Activated CD4-positive, CD25-positive, alpha-beta regulatory T cell treated with anti-CD3 and anti-CD28 coated beads, Interleukin-2, amount 50 U/mL, for 24 hours (primary cell): ENCODE results near the gene PLPP3.
"Not testable (repeated sequence)": the region's sequence is repeated elsewhere in the genome, so short reads cannot be mapped to it uniquely, and the experiment has no call there.

ENCODE experiments used
- ATAC-seq, 2 donors: fragments of 150-1000 bp; cut with Tn5 transposase; one replicate each; pipeline ENCODE4 v1.10.0; 2021; ENCODE audit warnings: mild to moderate bottlenecking in 1 of 2, moderate library complexity in 1 of 2

Gene PLPP3

DNA sequence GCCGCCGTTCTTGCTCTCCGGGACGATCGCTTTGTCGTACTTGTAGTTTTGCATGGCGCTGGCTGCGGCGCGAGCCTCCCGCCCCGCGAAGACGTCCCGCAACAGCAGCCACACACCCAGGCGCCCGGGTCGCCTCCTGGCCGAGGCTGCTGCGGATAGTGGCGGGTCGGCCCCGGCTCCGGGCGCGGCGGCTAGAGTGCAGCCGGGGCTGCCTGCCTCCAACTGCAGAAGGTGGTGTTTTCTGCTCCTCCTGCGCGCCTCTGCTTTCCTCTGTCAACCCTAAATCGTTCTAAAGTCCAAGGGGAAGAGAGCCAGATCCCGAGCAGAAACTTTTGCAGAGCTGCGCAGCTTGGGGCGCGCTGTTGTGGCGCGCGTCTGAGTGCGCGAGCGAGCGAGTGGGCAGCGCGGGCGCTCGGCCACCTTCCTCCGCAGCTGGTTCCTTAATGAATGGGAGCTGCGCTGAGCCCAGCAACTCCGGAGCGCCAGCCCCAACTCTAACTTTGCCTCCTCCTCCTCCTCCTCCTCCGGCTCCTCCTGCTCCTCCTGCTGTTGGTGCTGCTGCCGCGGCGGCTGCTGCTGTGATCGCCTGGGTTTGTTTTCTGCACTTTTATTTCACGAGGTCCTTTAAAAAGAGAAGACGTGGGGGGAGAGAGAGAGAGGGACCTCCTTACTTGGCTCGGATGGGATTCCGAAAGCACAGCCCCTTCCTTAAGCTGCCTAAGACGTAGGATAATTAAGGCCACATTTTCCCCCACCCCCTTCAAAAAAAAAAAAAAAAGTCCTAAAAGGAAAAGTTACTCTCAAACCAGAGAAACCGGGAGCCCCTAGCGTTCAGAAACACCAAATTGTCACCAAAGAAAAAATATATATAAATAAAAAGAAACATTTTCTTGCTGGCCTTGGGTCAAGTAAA, at the start of gene PLPP3:
Gene PLPP3, minus strand, starts transcription at position 601 of the 913 bp plus-strand sequence. Its CDS starts 547 bp downstream, at position 54.
- ATAC-seq: no peak

DNA sequence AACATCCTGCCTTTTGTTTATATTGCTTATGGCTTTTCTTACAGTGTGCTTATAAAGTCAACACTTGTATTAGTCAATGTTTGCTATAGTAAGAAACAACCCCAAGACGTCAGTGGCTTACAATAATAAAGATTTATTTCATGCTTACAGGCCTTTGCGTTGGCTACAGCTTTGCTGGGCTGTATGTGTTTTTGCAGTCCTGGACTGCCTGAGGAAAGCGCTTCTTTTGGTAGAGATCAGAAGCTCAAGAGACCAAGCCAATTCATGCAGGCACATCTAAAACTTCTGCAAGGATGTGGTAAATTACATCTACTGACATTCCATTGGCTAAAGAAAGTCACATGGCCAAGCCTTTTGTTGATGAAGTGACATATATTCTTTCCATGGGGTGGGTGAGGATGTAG, 48.3 kb upstream of the PLPP3 start:
- no peak for ATAC-seq

DNA sequence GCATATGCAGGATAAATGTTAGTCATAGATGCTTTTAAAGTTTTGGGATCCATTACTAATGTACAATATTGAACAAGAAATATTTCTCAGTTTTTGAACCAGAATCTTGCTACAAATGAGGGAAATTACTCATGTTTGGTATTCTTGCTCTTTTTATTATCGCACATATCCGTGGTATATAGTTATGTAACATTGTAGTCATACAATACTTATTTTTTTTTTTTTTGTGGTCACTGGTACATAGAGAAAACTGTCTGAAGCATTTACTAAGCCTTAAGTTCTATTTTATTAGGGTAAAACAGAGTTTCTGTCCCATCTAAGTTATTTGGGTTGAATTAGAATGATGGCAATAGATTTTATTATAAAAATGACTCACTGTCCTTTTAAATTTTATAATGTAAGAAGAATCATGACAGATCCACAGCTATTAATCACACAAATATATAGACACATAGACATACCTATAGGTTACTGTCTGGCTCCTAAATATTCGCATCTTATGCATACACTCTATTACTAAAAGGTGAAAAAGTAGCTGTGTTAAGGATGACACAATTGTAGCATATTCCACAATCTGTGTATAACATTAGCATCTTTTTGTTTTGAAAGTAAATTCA, 47.8 kb upstream of the PLPP3 start:
- no peak for ATAC-seq

DNA sequence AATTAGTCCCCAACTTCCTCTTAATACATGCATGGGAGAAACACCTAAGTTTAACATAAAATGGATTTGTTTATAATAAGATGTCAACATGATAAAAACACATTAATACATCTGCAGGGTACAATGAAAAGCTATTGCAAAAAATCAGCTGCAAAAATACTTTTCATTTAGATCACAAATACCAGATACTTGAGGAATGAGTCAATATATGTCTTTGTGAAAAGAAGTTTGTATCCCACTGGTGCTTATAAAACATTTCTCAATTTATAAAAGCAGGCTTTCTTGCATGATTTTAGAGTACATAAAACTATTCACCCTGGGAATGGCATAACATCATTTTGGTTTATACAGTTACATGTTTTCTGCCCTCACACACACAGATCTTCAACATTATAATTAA, 47.2 kb upstream of the PLPP3 start:
- ATAC-seq: no peak

DNA sequence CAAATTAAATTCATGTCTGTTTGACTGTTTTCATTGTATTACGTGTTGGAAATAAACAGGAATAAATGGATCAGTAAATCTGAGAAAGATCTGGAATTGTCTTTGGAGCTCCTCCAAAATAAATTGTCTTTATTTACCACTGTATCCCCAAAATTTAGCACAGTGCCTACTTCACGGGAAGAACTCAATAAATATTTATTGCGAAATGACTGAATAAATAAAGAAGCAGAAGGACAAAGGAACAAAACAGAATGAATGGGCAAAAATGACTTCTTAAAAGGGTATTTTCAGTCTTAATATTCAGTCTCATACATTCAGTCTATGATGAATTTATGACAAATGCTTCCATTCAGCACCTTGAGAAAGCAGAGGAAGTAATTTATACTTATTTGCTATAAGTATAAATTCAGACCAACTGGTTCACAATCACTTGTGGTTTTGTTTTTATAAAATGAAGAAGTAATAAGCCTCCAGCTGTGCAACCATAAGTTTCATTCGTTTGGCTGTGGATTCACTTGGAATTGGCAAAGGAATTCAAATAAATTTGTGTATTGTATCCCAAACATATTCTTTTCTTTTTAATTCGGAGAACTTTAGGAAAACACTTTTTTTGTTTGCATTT, 46.6 kb upstream of the PLPP3 start:
- ATAC-seq: no peak

DNA sequence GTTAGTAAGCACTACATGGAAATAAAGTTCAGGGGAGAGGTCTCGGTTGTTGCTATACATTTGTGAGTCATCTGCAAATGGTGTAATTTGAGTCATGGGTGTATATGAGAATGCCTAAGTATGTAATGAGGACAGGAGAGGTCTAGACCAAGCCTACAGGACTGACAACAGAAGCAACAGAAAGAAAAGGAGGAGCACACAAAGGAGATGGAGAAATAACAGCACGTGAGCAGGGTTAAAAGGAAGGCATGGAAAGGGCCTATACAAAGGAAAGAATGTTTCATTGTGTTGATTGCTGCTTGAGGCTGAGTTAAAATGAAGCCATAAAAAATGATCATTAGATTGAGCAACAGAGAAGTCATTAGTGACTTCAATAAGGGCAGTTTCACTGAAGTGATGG, 37.8 kb upstream of the PLPP3 start:
- no peak for ATAC-seq

DNA sequence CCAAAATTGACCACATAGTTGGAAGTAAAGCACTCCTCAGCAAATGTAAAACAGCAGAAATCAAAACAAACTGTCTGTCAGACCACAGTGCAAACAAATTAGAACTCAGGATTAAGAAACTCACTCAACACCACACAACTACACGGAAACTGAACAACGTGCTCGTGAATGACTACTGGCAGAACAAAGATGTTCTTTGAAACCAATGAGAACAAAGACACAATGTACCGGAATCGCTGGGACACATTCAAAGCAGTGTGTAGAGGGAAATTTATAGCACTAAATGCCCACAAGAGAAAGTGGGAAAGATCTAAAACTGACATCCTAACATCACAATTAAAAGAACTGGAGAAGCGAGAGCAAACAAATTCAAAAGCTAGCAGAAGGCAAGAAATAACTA, 31.4 kb upstream of the PLPP3 start:
- ATAC-seq: not testable (repeated sequence)

DNA sequence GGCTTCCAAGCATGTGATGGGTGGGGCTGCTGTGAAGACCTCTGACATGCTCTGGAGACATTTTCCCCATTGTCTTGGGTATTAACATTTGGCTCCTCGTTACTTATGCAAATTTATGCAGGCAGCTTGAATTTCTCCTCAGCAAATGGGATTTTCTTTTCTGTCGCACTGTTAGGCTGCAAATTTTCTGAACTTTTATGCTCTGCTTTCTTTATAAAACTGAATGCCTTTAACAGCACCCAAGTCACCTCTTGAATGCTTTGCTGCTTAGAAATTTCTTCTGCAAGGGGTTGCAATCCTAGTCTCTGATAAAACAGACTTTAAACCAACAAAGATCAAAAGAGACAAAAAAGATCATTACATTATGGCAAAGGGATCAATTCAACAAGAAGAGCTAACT, 30.7 kb upstream of the PLPP3 start:
- not testable (repeated sequence) for ATAC-seq

DNA sequence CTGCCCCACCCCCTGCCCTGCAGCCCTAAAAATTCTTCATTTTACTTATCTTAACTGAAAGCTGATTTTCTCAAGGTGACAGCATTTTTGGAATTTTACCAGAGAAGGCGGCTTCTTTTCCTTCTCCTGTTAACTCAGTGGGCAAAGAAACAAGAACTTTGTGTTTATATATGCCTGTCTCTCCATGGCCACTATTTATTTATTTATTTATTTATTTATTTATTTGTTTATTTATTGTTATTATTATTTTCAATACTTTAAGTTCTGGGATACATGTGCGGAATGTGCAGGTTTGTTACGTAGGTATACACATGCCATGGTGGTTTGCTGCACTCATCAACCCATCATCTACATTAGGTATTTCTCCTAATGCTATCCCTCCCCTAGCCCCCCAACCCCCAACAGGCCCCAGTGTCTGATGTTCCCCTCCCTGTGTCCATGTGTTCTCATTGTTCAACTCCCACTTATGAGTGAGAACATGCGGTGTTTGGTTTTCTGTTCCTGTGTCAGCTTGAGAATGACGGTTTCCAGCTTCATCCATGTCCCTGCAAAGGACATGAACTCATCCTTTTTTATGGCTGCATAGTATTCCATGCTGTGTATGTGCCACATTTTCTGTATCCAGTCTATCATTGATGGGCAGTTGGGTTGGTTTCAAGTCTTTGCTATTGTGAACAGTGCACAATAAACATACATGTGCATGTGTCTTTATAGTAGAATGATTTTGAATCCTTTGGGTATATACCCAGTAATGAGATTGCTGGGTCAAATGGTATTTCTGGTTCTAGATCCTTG, 16.2 kb upstream of the PLPP3 start:
- ATAC-seq: not testable (repeated sequence)

DNA sequence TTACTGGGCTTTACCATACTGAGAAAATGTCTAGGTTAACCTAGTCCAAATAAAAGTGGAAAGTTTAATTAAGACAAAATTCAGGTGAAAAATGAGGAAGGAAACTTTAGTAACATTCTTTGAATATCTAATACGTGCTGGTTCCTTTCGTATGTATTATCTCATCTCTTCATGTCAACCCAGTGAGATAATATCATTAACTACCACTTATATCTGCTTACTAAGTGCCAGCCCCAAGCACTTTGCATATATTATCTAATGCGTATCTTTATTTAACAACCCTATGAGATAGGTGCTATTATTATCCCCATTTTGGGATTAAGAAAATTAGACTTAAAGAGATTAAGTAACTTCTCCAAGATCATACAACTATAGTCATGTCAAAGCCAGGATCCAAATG, 12.5 kb upstream of the PLPP3 start:
- ATAC-seq: no peak

DNA sequence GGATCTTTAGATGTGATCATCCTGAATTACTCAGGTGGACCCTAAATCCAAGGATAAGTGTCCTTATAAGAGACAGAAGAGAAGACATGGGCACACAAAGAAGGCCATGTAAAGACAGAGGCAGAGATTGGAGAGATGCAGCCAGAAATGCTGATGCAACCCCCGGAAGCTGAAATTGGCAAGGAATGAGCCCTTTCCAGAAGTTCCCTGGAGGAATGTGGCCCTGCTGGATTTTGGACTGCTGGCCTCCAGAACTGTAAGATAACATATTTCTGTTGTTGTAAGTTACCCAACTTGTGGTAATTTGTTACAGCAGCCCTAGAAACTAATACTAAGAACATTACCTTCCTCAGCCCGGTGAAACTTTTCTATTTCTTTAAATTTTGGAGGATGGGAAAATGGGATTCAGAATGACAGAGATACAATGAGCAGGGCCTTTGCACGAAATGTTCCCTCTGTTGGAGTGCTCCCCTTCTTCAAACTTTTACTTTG, 11.2 kb upstream of the PLPP3 start:
- no peak for ATAC-seq

DNA sequence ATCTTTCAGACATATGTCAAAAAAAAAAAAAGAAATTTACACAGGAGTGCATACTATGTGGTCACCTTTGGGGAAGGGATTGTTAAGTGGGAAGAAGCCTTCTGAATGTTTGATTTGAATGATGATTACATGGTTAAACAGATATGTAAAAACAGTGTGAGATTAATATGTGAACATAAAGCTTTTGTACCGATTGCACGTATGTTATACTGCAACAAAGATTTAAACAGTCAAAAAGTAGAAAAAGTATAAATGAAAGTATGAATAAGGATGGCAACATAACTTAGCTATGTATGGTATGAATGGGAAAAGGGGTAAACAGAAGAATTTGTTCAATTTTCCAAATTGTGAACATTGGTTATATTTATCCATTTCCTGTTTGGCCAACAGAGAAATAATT, 10.0 kb upstream of the PLPP3 start:
- no peak for ATAC-seq

DNA sequence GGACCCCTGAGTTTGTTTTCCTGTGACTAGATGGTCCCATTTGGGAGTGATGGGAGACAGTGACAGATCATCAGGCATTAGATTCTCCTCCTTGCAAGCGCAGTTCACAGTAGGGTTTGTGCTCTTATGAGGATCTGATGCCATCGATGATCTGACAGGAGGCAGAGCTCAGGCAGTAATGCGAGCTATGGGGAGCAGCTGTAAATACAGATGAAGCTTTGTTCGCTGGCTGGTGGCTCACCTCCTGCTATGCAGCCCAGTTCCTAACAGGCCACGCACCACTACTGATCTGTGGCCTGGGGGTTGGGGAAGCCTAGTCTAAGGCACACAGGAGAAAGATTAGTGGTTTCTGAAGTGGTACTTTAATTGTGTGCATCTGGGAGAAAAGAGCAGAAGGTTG, 7.1 kb upstream of the PLPP3 start:
- ATAC-seq: no peak

DNA sequence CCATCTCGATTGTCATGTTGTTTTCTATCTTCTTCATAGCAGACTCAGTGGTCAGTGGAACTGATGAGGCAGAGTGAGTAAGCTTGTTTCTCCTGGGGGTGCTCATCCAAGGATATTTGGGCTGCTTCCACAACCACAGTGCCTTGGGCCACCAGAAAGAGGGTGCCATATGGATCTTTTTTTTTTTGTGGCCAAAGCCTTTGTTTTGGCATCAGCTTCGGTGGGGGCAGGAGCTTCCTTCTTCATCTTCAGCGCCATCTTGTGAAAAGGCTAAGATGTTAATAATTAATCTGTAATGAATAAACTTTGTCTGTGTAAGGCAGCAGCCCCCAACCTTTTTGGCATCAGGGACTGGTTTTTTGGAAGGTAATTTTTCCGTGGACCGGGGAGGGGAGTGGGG, 6.6 kb upstream of the PLPP3 start:
- ATAC-seq: no peak

DNA sequence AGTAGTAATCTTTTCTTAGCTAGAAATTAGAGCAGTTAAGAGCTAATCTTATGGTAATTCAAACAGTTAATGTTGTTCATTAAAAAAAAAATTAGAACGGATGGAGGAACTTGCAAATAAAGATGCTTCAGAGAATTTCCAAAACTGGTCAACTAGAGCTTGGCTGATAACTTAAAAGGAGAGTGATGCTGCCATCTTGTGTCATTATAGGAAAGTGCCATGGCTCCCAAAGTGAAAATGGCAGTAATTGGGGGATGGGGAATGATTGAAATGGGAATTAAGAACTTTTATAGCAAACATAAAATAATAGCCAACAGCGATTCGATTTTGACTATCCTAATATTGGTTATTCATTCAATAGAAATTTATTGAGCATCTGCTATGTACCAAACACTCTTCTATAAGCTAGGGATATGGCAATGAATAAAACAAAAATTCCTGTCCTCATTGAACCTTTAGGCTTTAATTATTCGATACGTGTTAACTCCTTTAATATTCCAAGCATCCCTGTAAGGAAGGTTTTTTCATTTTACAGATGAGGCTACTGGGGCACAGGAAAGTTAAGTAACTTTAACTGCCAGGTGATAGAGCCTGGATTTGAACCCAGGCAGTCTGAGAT, 5.7 kb upstream of the PLPP3 start:
- no peak for ATAC-seq

DNA sequence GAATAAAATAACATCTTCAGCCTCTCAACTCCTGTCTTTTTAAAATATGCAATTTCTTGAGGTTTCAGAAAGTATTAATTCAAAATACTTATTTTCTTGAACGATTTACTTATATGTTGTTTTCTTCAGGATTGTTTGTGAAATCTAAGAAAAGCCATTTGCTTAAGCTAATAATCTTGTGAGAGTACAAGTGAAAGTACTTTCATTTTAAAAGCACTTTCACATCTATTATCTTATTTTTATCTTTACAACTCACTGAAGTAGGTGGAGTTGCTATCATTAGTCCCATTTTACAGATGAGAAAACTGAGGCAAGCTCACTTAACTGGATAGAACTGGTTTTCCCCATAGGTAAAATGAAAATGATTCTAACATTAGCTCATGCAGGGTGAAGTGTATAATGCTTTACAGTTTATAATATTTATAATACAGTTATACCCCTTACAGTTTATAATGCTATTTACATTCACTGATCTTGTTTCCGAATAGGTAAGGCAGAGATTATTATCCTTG, 4.7 kb upstream of the PLPP3 start:
- no peak for ATAC-seq

DNA sequence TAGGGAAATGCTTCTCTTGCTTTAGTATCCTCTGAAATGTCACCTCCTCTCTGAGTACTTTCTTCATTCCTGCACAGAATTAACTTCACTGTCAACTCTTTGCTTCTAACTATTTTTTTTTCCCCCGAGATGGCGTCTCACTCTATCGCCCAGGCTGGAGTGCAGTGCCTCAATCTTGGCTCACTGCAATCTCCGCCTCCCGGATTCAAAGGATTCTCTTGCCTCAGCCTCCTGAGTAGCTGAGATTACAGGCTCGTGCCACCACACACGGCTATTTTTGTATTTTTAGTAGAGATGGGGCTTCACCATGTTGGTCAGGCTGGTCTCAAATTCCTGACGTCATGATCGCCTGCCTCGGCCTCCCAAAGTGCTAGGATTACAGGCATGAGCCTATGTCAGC, 1.4 kb upstream of the PLPP3 start:
- ATAC-seq: no peak

DNA sequence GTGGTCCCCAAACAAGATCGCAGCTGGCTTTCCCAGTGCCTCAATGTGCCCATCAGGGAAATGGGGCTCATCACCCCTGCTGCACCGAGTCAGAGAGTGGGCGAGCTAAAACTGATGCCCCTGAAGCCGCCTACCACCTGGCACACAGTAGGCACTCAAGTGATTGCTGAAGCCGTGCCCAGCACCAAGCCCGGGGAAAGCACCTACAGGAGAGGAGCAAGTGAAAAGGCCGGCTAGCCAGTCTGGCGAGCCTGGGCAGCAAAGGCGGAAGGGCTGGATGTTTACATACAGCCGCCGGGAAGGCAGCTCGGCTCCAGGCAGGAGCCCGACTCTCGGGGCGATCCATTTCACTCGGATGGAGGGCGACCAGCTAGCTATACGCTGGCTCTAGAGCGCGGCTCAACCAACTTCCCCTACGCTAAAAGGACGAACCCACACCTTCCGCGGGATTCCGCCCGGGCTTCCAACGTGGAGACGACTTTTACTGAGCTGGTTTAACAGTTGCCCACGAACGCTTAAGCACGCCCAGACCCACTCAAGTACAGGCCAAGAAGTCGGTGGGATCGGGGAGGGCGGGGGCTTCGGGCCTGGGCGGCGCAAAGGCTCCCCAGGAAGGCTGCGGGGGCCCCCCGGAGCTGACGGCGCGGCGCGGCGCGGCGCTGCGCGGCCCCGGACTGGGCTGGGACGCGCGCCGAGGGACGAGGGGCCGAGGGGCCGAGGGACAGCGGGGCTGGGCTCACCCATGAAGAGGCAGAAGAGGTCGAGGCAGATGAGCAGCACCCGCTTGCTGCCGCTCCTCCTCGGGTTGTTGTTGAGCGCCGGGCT, 1.0 kb downstream of the PLPP3 start:
- no peak for ATAC-seq

DNA sequence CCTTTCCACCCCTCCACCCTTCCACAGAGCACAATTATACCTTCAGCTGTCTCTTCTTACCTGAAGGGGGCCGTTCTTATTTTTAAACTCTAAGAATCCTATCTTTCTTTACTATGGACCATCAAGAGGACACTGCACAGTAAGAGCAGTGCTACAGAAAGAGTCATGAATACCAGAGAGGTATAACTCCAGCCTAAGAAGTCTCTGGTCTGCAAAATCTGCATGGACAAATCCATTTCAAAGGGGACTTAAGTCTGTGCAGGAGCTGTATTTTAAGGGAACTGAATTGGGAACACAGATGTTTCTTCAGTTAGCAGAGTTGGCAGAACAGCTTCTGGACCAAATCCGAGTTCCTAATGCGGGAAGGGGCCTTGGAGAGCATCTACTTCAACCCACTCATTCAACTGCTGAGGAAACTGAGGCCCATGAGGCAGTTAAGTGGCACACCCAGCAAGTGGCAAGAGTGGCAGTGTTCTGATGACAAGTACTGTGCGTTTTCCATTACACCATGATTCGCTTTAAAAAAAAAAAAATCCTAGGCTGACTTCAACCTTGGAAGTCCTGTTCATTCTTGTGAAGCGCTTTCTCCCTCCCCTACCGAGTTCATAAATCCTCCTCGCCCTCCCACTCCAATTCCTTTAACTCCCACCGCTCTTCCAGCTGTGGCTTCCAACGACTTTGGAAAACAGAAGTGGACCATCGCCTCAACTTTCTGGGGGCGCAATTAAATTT, 1.8 kb downstream of the PLPP3 start:
- no peak for ATAC-seq

DNA sequence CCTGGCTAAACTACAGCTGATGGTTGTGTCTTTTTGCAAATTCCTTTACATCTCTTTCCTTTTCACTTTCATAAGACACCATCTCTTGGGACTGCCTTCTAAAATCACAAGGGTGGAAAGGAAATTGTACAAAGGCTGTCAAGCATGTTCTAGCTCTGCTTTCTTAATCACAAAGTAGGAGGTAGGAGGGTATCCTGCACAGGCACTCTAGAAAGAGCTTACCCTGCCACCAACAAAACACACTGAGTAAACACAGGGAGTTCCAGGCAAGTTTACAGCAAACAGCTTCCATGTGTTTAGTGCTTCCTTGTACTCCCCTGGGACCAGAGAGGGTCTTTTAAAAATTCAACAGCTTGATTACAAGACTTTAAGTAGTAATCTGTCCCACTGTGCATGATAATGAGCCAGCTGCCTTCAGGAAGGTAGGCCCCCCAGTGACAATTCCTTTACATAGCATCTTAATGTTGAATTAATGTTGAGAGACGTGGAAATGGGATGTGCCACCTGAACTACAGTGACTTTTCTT, 2.4 kb downstream of the PLPP3 start:
- no peak for ATAC-seq
